HepG2 (cell line): ENCODE results near the gene AHCYL2.

ENCODE experiments used
- EHMT2 ChIP-seq: fragments of 200-600 bp; sonication (generic); IDR thresholded peaks from 2 replicates; pipeline ENCODE4 v1.7.0; 2017; ENCODE audit warnings: antibody characterized with exemption, low read depth, low read length, borderline replicate concordance
- KDM5A ChIP-seq: fragments of 200-600 bp; sonication (generic); IDR thresholded peaks from 2 replicates; pipeline ENCODE4 v1.7.0; 2018; ENCODE audit warnings: antibody characterized with exemption, mild to moderate bottlenecking, low read length, borderline replicate concordance
- MXD1 ChIP-seq: sonication (generic); formaldehyde crosslinking; IDR thresholded peaks from 2 replicates; pipeline ENCODE4 v1.4.0; 2020; ENCODE audit warnings: mild to moderate bottlenecking, missing genetic modification reagents
- MXI1 ChIP-seq: IDR thresholded peaks from 3 replicates; pipeline ENCODE4 v1.6.1; 2012; ENCODE audit warnings: low read depth, low read length, inconsistent platforms, borderline replicate concordance
- POLR2A ChIP-seq, 2 experiments: IDR thresholded peaks; 2 replicates each; pipeline ENCODE4 v1.6.1; 2011; ENCODE audit warnings: low read depth in 2 of 2, low read length in 2 of 2, mild to moderate bottlenecking in 1 of 2, moderate library complexity in 1 of 2; ENCODE audit not compliant: insufficient read depth in 1 of 2
- SALL2 ChIP-seq: sonication (generic); formaldehyde crosslinking; IDR thresholded peaks from 2 replicates; pipeline ENCODE4 v1.8.1; 2023; ENCODE audit warnings: mild to moderate bottlenecking, missing genetic modification reagents, inconsistent platforms
- SMC3 ChIP-seq: IDR thresholded peaks from 2 replicates; pipeline ENCODE4 v1.6.1; 2011; ENCODE audit warnings: low read length, improper control_type of control experiment
- TF ChIP-seq, protein P1 (sequence below): sonication (generic); formaldehyde crosslinking; IDR thresholded peaks from 2 replicates; pipeline ENCODE4 v1.5.0; 2020; ENCODE audit warnings: mild to moderate bottlenecking, missing genetic modification reagents, moderate library complexity
- TF ChIP-seq, protein P2 (sequence below): sonication (generic); formaldehyde crosslinking; IDR thresholded peaks from 2 replicates; pipeline ENCODE4 v1.4.0; 2020; ENCODE audit warnings: mild to moderate bottlenecking, missing genetic modification reagents, borderline replicate concordance

GRCh38 chr7:129454249-129454551 is 229.4 kb downstream of the AHCYL2 start:
- no peak for TF ChIP-seq SMC3
- TF ChIP-seq MXD1: no peak
- TF ChIP-seq, protein P1, sequence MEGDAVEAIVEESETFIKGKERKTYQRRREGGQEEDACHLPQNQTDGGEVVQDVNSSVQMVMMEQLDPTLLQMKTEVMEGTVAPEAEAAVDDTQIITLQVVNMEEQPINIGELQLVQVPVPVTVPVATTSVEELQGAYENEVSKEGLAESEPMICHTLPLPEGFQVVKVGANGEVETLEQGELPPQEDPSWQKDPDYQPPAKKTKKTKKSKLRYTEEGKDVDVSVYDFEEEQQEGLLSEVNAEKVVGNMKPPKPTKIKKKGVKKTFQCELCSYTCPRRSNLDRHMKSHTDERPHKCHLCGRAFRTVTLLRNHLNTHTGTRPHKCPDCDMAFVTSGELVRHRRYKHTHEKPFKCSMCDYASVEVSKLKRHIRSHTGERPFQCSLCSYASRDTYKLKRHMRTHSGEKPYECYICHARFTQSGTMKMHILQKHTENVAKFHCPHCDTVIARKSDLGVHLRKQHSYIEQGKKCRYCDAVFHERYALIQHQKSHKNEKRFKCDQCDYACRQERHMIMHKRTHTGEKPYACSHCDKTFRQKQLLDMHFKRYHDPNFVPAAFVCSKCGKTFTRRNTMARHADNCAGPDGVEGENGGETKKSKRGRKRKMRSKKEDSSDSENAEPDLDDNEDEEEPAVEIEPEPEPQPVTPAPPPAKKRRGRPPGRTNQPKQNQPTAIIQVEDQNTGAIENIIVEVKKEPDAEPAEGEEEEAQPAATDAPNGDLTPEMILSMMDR (CRISPR knock-in tag): no peak
- no peak for TF ChIP-seq MXI1
- TF ChIP-seq POLR2A (IDR thresholded peaks at IDR 0.05; ENCODE audit: insufficient read depth in 1 of 2, low read depth in 2 of 2, low read length in 2 of 2): no peak
- TF ChIP-seq, protein P2, sequence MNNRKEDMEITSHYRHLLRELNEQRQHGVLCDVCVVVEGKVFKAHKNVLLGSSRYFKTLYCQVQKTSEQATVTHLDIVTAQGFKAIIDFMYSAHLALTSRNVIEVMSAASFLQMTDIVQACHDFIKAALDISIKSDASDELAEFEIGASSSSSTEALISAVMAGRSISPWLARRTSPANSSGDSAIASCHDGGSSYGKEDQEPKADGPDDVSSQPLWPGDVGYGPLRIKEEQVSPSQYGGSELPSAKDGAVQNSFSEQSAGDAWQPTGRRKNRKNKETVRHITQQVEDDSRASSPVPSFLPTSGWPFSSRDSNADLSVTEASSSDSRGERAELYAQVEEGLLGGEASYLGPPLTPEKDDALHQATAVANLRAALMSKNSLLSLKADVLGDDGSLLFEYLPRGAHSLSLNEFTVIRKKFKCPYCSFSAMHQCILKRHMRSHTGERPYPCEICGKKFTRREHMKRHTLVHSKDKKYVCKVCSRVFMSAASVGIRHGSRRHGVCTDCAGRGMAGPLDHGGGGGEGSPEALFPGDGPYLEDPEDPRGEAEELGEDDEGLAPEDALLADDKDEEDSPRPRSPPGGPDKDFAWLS (CRISPR knock-in tag): no peak
- TF ChIP-seq EHMT2: no peak
- no peak for TF ChIP-seq SALL2
- no peak for TF ChIP-seq KDM5A
